ENCODE results near the gene PACSIN3. TPM values are rescaled to one million over a fixed set of nuclear protein-coding genes. Genes with fewer than 3 reads are reported as not detected.

The PACSIN3 gene
- total and polyA plus RNA-seq, 2 of the 13 experiments (the other 11 are each of a cell fraction or from before 2014, with no cell fraction given), result 47.9 to 93.3 TPM

DNA sequence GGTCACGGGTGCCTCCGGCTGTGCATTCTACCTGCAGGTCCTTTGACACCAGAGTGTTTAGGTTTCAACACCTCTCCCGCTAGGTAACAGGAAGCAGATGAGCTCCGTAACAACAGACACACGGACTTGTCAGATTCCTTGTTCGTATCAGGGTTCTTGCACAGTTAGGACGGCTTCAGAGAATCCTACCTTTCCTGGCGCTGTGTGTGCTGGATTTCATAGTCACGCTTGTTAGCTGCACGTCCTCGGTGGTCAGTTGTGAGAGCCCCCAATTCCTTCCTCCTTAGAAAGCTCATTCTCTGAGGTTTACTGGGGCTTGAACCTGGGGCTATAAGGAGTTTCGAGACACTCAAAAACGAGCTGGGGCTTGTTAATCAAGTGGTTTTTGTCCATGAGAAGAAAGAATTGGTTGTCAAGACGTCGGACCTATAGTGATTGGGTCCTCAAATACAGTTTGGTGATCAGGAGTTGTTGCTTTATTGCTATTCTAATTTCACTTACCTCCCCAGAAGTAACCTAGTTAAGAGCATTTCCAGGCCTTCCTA lies 29.2 kb upstream of the PACSIN3 start (continued):
- TF ChIP-seq, protein P1, sequence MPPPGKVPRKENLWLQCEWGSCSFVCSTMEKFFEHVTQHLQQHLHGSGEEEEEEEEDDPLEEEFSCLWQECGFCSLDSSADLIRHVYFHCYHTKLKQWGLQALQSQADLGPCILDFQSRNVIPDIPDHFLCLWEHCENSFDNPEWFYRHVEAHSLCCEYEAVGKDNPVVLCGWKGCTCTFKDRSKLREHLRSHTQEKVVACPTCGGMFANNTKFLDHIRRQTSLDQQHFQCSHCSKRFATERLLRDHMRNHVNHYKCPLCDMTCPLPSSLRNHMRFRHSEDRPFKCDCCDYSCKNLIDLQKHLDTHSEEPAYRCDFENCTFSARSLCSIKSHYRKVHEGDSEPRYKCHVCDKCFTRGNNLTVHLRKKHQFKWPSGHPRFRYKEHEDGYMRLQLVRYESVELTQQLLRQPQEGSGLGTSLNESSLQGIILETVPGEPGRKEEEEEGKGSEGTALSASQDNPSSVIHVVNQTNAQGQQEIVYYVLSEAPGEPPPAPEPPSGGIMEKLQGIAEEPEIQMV (CRISPR knock-in tag; IDR thresholded peaks at IDR 0.05; ENCODE audit: low read depth), result no peak
- TF ChIP-seq KAT2B (IDR thresholded peaks at IDR 0.05; ENCODE audit: borderline replicate concordance, low read depth, low read length) (no peak), ZNF326 (CRISPR knock-in tag; IDR thresholded peaks at IDR 0.05; ENCODE audit: borderline replicate concordance) (no peak), ZEB1 (IDR thresholded peaks at IDR 0.05; ENCODE audit: insufficient replicate concordance, low read depth) (peak; percentile 62), NR2C2 (CRISPR knock-in tag; IDR thresholded peaks at IDR 0.05; ENCODE audit: borderline replicate concordance) (0 out of 2 replicates have a peak, but pooled peaks have one; percentile 21), HOXA3 (CRISPR knock-in tag; IDR thresholded peaks at IDR 0.05) (no peak), KDM2A (CRISPR knock-in tag; IDR thresholded peaks at IDR 0.05; ENCODE audit: borderline replicate concordance, low read depth) (0 out of 2 replicates have a peak, but pooled peaks have one; percentile 21), NFYB (CRISPR knock-in tag; IDR thresholded peaks at IDR 0.05) (no peak), ZNF724P (CRISPR knock-in tag; IDR thresholded peaks at IDR 0.05; ENCODE audit: borderline replicate concordance) (no peak), ZNF839 (CRISPR knock-in tag; IDR thresholded peaks at IDR 0.05; ENCODE audit: borderline replicate concordance) (no peak), ZNF17 (CRISPR knock-in tag; IDR thresholded peaks at IDR 0.05) (no peak), ARNT (IDR thresholded peaks at IDR 0.05) (no peak), KMT2B (CRISPR knock-in tag; IDR thresholded peaks at IDR 0.05) (no peak), ZNF720 (CRISPR knock-in tag; IDR thresholded peaks at IDR 0.05) (no peak), ZNF564 (CRISPR knock-in tag; IDR thresholded peaks at IDR 0.05) (no peak), POLR2AphosphoS5 (IDR thresholded peaks at IDR 0.05; ENCODE audit: low read depth, low read length) (no peak), ARNTL (CRISPR knock-in tag; IDR thresholded peaks at IDR 0.05) (0 out of 2 replicates have a peak, but pooled peaks have one; percentile 23), ZNF468 (CRISPR knock-in tag; IDR thresholded peaks at IDR 0.05) (no peak), FOSL2 (CRISPR knock-in tag; IDR thresholded peaks at IDR 0.05) (no peak), ZNF30 (CRISPR knock-in tag; IDR thresholded peaks at IDR 0.05) (no peak), MLLT10 (CRISPR knock-in tag; IDR thresholded peaks at IDR 0.05) (no peak), ZNF367 (CRISPR knock-in tag; IDR thresholded peaks at IDR 0.05; ENCODE audit: borderline replicate concordance) (no peak)
- TF ChIP-seq, protein P2, sequence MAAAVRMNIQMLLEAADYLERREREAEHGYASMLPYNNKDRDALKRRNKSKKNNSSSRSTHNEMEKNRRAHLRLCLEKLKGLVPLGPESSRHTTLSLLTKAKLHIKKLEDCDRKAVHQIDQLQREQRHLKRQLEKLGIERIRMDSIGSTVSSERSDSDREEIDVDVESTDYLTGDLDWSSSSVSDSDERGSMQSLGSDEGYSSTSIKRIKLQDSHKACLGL (CRISPR knock-in tag; IDR thresholded peaks at IDR 0.05), result 0 out of 2 replicates have a peak, but pooled peaks have one; percentile 69
- TF ChIP-seq, protein P3, sequence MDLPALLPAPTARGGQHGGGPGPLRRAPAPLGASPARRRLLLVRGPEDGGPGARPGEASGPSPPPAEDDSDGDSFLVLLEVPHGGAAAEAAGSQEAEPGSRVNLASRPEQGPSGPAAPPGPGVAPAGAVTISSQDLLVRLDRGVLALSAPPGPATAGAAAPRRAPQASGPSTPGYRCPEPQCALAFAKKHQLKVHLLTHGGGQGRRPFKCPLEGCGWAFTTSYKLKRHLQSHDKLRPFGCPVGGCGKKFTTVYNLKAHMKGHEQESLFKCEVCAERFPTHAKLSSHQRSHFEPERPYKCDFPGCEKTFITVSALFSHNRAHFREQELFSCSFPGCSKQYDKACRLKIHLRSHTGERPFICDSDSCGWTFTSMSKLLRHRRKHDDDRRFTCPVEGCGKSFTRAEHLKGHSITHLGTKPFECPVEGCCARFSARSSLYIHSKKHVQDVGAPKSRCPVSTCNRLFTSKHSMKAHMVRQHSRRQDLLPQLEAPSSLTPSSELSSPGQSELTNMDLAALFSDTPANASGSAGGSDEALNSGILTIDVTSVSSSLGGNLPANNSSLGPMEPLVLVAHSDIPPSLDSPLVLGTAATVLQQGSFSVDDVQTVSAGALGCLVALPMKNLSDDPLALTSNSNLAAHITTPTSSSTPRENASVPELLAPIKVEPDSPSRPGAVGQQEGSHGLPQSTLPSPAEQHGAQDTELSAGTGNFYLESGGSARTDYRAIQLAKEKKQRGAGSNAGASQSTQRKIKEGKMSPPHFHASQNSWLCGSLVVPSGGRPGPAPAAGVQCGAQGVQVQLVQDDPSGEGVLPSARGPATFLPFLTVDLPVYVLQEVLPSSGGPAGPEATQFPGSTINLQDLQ (CRISPR knock-in tag; IDR thresholded peaks at IDR 0.05), result no peak
- TF ChIP-seq, protein P4, sequence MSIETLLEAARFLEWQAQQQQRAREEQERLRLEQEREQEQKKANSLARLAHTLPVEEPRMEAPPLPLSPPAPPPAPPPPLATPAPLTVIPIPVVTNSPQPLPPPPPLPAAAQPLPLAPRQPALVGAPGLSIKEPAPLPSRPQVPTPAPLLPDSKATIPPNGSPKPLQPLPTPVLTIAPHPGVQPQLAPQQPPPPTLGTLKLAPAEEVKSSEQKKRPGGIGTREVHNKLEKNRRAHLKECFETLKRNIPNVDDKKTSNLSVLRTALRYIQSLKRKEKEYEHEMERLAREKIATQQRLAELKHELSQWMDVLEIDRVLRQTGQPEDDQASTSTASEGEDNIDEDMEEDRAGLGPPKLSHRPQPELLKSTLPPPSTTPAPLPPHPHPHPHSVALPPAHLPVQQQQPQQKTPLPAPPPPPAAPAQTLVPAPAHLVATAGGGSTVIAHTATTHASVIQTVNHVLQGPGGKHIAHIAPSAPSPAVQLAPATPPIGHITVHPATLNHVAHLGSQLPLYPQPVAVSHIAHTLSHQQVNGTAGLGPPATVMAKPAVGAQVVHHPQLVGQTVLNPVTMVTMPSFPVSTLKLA (IDR thresholded peaks at IDR 0.05), result no peak
- TF ChIP-seq, protein P5, sequence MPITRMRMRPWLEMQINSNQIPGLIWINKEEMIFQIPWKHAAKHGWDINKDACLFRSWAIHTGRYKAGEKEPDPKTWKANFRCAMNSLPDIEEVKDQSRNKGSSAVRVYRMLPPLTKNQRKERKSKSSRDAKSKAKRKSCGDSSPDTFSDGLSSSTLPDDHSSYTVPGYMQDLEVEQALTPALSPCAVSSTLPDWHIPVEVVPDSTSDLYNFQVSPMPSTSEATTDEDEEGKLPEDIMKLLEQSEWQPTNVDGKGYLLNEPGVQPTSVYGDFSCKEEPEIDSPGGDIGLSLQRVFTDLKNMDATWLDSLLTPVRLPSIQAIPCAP (CRISPR knock-in tag; IDR thresholded peaks at IDR 0.05; ENCODE audit: low read depth), result no peak
